Measurements from ENCODE around the gene RIBC2.
"Not testable (repeated sequence)": the region's sequence is repeated elsewhere in the genome, so short reads cannot be mapped to it uniquely, and the experiment has no call there.

The RIBC2 gene

DNA sequence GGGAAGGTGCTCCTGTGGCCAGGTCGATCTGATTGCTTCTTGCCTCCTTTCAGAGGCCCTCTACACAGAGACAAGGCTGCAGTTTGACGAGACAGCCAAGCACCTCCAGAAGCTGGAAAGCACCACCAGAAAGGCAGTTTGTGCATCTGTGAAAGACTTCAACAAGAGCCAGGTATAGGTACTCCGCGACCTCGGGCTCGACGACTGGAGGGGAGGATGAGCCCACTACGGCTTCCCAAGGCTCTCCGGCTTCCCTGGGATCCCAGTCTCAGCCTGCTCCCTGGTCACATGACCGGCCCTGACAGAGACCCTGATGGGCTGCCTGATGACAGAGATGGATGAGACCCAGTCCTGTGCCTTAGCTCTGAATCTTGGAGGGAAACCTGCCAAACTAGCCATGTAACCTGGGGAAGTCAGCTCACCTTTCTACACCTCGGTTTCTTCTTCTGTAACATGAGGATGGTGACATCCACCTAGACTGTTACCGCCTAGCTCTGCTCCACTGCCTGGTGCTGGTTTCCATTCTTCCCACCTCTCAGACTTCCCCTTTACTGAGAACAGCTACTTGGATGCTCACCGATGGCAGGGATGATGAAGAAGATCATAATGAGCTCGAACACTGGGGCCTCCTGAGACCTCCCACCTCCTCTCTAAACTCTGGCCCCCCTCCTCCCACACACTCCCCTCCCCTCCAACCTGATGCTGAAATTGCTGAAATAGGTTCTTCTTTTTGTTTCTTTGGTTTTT lies 8.9 kb downstream of the RIBC2 start:
- no peak for DNase-seq (ENCODE audit: low read depth, low spot score)
- no peak overlapping the region for H3K4me3 ChIP-seq (ENCODE audit: low read length)

DNA sequence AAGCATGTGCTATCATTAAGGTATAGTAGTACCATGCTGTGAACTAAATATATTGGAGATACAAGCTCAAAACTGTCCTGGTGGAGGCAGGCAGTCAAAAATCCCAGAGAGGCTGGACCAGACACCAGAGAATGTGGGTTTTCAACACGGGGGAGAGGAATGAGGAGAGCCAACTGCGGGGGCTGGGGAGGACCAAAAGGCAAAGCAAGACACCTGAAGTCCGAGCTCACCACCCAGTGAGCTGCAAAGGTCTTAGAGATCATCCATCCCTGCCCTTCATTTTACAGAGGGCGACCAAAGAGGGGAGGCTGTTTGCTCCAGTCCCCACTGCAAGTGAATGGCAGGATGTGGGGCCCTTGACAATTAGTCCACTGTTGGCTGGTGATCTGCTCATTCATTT lies 10.0 kb downstream of the RIBC2 start:
- DNase-seq (ENCODE audit: low read depth, low spot score) = no peak
- no peak overlapping the region for H3K4me3 ChIP-seq (ENCODE audit: low read length)

DNA sequence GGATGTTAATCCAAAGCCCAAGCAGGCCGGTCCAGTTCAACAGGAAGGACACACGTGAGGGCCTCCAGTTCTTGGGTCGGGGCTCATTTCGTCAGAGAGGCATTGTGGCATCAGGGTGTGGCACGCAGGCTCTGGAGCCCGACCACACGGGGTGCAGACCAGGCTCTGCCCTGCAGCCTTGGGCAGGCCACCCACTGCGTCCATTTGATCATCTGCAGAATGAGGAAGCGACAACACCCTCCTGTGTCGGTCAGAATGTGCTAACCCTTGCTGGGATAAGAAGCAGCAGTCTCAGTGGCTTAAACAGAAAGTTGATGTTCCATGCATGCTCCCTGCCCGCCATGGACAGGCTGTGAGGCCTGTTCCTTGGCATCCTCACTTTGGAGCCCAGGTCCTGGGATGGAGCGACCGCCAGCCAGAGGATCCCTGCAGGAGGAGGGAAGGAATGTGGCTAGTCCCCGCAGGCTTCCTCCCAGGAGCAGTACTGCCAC lies 10.8 kb downstream of the RIBC2 start:
- no peak overlapping the region for H3K4me3 ChIP-seq (ENCODE audit: low read length)
- no peak for DNase-seq (ENCODE audit: low read depth, low spot score)

DNA sequence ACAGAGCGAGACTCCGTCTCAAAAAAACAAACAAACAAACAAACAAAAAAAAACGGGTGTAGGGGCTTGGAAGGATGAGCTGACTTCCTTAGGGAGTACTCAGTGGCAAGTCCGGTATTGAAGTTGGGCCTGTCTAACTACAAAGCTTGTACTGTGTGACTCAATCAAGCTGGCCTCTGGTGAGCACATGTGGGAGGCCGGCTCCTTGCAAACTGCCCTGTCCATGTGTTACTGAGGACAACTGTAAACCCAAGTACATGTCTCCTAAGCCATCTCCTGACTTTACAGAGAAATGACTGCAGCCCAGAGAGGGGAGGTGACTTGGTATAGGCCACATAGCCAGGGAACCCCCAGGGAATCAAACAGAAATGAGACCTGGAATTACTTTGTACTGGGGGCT lies 11.6 kb downstream of the RIBC2 start:
- no peak for DNase-seq (ENCODE audit: low read depth, low spot score)
- no peak overlapping the region for H3K4me3 ChIP-seq (ENCODE audit: low read length)

DNA sequence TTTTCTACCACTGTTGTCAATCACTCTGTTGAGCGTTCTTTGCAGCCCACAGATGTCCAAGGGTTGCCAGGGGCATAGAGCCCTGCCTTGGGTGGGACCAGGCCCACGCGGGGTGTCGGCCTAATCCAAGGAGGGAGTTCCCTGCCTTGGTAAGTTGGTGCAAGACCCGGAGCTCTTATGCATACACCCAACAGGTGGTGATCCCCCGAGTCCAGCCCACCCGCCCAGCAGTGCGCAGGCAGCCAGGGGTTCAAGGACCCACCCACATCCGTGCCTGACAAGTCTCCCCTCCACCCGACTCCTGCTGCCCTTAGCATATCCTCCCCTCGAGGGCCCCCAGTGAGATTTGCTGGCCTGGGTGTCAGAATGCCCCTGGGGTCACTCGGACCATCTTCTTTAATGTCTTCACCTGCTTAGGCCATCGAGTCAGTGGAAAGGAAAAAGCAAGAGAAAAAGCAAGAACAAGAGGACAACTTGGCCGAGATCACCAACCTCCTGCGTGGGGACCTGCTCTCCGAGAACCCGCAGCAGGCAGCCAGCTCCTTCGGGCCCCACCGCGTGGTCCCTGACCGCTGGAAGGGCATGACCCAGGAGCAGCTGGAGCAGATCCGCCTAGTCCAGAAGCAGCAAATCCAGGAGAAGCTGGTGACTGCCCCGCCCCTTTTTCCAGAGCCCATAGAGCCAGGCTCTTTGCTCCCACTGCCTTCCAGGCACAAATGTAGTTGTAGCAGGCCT lies 12.2 kb downstream of the RIBC2 start:
- DNase-seq (ENCODE audit: low read depth, low spot score) = no peak
- H3K4me3 ChIP-seq (ENCODE audit: low read length) = no peak overlapping the region

DNA sequence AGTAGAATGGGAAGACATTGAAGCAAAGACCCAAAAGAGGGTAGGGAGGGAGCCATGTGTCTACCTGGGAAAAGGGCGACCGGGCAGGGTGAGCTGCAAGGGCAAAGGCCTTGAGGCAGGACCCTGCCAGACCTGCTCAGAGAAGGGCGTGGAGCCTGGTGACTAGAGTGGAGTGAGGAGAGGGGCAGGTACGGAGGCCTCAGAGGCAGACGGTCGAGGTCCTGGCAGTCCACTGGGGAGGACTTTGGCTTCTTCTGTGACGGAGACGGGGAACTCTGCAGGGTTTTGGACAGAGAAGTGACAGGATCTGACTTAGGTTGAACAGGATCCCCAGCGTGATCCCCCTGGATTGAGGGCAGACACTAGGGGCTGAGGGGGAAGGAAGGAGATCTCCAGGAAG lies 12.9 kb downstream of the RIBC2 start:
- H3K4me3 ChIP-seq (ENCODE audit: low read length) = no peak overlapping the region
- no peak for DNase-seq (ENCODE audit: low read depth, low spot score)

DNA sequence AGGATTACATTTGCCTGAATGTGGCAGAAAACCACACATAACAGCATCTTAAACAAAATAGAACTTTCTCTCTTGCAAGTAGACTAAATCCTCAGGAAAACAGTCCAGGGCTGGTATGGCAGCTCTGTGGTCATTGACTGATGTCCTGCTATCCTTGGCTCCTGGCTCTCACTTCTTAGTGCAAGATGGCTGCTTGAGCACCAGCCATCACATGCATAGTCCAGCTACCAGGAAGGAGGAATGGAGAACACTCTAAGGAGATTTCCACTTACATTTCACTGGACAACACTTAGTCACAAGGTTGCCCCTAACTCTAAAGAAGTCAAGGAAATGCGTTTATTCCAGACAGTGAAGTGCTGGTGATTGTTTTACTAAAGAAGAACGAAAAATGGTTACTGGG lies 13.6 kb downstream of the RIBC2 start:
- no peak overlapping the region for H3K4me3 ChIP-seq (ENCODE audit: low read length)
- DNase-seq (ENCODE audit: low read depth, low spot score) = no peak

DNA sequence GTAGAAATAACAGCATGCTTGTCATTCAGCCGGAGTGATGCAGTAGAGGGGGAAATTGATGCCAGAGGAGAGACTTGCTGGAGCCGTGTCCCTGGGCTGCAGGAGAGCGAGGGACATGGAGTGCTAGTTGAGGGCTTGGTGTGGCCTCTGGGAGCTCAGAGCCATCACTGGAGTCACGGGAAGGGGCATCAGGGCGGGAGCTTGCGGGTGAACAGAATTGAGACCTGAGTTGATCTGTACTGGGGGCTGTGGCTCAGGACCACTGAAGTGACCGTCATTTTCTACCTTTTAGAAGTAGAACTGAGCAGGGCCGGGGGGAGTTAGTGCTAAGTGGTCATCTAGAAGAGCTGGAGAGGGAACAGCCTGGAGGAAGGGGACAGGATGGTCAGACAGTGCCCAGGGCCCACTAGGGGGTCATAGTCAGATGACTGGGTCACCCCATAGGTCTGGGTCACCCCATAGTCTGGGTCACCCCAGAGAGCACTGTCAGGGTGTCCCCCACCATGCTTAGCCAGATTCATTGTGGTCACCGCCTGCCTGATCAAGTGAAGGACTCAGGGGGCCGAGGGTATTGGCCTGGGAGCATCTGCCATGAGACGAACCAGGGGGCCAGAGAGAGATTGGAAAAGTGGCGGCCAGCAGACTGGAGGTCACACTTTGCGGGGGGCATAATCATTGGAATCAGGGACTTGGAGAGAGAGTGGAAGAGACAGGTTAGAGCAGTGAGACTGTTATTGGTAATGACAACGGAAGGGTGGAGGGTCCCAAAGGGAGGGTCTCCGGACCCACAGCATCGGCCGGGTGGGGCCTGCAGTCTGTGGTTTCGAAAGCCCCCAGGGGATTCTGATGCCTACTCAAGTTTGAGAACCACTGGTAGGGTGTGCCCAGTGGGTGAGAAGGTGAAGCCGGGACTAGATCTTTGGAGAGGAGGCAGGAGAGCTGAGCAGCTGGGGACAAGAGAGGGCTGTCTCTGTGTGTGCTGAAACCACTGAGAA lies 15.2 kb downstream of the RIBC2 start:
- no peak for DNase-seq (ENCODE audit: low read depth, low spot score)
- H3K4me3 ChIP-seq (ENCODE audit: low read length) = no peak overlapping the region

DNA sequence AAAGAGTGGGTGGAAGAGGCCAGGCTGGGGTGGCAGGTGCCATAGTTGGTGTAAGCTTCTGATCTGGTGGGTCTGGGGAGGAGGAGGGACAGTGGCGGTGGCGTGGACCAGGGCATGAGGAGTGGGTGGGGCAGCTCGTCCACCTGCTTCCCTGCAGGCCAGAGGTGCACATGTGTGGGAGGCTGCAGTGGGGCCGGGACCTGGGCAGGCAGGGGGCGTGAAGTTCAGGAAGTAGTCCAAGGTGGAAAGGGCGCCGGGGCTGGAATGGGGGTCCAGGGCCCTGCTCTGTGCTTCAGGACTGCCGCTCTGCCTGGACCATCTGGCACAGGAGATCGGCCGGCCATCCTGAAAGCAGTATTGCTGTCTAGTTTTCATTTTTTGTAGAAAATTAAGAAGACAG lies 15.9 kb downstream of the RIBC2 start:
- no peak overlapping the region for H3K4me3 ChIP-seq (ENCODE audit: low read length)
- DNase-seq (ENCODE audit: low read depth, low spot score) = no peak

DNA sequence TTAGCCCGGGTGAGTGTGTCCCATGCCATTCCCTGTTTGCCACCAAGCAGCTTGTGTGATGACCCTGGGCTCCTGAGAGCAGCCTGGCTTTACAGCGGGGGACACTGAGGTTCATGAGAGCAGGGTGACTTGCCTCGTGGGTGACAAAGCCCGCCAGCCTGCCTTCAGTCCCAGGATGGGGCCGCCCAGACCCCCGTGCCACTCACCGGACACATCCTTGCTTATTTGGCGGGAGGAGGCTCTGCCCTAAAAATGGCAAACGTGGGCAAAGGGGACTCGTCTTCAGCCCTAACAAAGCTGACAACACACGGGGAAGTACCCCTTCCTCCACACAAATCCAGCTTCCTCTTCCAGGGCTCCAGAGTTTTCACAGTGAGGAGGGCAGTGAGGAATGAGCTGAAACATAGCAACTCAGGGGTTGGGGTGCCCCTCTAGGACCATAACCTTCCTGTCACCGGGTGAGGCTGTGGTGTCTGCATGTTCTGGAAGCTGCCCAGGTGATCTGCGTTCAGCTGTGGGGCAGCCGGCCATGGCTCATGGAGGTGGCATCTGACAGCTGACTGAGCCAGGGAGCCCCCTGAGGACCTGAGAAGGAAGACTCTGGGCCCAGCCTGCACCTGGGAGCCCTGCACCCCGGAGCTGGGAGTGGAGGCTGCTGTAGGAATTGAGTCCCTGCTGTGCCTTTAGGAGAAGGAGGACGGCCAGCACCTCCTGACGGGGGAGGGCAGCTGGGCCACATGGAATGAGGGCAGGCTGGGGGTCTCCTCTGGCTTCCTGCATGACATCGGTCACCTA lies 16.7 kb downstream of the RIBC2 start:
- H3K4me3 ChIP-seq (ENCODE audit: low read length) = no peak overlapping the region
- DNase-seq (ENCODE audit: low read depth, low spot score) = no peak

DNA sequence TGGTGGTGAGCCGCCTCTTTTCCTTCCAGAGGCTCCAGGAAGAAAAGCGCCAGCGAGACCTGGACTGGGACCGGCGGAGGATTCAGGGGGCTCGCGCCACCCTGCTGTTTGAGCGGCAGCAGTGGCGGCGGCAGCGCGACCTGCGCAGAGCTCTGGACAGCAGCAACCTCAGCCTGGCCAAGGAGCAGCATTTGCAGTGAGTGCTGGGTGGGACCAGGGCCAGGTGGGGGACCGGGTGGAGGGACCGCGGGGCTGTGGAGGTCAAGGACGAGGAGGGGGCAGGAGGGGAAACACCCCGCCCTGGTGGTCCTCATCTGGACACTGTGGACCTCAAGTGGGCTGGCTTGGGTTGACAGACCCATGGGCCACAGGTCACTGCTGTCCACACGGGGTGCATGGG lies 17.4 kb downstream of the RIBC2 start:
- no peak overlapping the region for H3K4me3 ChIP-seq (ENCODE audit: low read length)
- DNase-seq (ENCODE audit: low read depth, low spot score) = no peak

DNA sequence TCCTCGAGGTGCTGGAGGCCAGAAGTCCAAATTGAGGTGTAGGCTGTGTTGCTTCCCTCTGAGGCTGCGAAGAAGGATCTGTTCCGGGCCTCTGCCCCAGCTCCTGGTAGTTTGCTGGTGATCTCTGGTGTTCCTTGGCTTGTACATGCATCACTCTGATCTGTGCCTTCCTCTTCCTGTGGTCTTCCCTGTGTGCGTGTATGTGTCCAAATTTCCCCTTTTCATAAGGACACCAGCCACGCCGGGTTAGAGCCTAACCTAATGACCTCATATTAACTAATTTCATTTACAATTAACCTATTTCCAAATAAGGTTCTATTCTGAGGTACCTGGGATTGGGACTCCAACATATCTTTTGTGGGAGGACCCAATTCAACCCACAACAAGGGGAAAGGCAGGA lies 21.5 kb downstream of the RIBC2 start:
- DNase-seq (ENCODE audit: low read depth, low spot score) = no peak
- H3K4me3 ChIP-seq (ENCODE audit: low read length) = no peak overlapping the region

DNA sequence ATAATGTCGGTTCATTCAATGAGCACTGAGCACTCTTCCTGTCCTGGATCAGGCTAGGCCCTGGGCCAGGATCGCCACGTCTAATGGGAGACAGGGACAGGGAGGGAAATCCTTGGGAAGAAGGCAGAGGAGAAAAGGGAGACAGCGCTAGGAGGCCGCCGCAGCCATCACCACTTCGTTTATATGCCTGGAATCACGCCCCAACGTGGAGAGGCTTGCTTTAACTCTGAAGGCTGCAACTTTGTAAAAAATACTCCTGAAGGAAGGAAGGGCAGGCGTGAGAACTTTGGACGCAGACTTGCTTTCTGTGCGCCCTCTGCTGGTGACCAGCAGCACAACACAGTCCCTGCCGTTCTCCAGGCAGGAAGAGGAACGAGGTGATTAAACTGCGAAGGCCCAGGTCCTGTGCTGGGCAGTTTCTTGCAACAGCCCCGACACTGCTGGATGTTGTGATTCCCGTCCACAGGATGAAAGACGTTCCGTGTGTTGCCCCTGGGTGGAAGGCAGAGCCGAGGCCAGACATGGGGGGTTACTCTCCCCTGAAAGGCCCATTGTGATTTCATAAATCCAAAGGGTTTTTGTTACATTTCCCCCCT lies 22.1 kb downstream of the RIBC2 start:
- no peak overlapping the region for H3K4me3 ChIP-seq (ENCODE audit: low read length)
- peak; percentile 68 for DNase-seq (ENCODE audit: low read depth, low spot score)

DNA sequence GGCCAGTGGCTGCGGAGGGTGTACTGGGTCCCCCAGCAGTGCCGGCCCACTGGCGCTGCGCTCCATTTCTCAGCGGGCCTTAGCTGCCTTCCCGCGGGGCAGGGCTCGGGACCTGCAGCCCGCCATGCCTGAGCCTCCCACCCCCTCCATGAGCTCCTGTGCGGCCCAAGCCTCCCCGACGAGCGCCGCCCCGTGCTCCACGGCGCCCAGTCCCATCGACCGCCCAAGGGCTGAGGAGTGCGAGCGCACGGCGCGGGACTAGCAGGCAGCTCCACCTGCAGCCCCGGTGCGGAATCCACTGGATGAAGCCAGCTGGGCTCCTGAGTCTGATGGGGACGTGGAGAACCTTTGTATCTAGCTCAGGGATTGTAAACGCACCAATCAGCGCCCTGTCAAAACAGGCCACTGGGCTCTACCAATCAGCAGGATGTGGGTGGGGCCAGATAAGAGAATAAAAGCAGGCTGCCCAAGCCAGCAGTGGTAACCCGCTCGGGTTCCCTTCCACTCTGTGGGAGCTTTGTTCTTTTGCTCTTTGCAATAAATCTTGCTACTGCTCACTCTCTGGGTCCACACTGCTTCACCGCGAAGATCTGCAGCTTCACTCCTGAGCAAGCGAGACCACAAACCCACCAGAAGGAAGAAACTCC lies 23.5 kb downstream of the RIBC2 start:
- H3K4me3 ChIP-seq (ENCODE audit: low read length) = not testable (repeated sequence)
- peak; percentile 50 for DNase-seq (ENCODE audit: low read depth, low spot score)

DNA sequence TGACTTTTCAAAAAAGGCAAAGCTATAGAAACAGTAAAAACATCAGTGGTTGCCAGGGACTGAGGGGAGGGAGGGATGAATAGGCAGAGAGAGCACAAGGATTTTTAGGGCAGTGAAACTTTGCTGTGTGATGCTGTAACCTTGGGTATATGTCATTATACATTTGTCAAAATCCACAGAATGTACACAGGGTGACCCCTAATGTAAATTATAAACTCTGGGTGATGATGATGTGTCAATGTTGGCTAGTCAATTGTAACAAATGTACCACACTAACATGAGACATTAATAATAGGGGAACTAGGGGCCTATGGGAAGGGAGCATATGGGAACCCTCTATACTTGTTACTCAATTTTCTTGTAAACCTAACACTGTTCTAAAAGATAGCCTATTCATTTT lies 24.8 kb downstream of the RIBC2 start:
- no peak overlapping the region for H3K4me3 ChIP-seq (ENCODE audit: low read length)
- no peak for DNase-seq (ENCODE audit: low read depth, low spot score)

DNA sequence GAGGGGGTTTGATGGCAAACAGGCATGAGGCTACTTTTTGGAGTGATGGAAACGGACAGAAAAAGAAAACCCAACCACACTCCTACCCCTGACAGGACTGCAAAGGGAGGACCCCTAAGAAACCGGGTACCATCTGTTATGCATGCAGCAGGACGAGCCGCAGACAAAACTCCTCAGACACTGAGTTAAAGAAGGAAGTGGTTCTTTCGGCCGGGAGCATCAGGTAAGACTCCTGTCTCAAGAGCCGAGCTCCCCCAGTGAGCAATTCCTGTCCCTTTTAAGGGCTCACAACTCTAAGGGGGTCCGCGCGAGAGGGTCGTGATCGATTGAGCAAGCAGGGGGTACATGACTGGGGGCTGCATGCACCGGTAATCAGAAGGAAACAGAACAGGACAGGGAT lies 27.2 kb downstream of the RIBC2 start:
- H3K4me3 ChIP-seq (ENCODE audit: low read length) = peak overlapping the region; percentile 20; the same call in 1 of the 2 replicates
- not testable (repeated sequence) for DNase-seq (ENCODE audit: low read depth, low spot score)

DNA sequence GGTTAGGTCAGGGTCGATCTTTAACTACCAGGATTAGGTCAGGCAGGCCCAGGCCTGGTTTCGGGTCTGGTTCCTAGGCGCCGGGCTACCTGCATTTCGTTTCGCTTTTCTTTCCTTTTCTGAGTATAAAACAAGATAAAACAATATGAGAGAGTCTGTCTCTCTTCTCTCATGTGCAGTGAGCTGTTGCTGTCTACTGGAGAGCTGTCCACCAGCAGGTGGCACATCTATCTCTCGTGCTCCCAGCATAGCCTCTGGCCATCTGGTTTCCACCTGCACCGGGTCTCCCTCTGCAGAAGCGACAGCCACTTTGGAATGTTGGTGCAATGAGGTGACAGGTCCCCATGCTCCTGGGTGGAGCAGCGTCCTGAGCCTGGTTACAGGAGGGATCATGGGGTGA lies 27.6 kb downstream of the RIBC2 start:
- peak; percentile 35 for DNase-seq (ENCODE audit: low read depth, low spot score)
- H3K4me3 ChIP-seq (ENCODE audit: low read length) = peak overlapping the region; percentile 20; the same call in 1 of the 2 replicates

DNA sequence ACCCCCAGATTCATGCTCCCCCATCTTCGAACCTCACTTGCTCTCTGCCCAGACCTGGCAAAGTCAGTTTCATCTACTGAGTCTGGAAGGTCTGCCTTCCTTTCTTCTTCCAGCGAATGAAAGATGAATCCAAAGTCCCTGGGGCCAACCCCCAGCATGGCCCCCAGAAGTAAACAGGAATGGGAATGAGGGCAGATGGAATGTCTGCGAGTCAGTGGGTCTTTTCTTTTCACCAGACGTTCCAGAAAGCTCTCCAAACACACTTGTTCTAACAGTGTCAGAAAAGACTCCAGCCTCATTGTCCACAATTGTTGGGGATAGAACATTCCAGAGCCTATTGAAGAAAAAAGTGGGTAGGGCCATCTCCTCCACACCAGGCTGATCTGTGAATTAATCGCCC lies 28.6 kb downstream of the RIBC2 start:
- DNase-seq (ENCODE audit: low read depth, low spot score) = no peak
- H3K4me3 ChIP-seq (ENCODE audit: low read length) = no peak overlapping the region
